HEK293 (cell line): ENCODE measurements around the gene SLC16A5.

ENCODE experiments used
- CTCF ChIA-PET: fragments of 350-600 bp; formaldehyde crosslinking; extraction: SDS; loops from one replicate; lab custom pipeline; 2021; ENCODE audit warnings: antibody characterized with exemption; lab: Yijun Ruan, JAX
- POLR2A ChIA-PET: fragments of 300-600 bp; formaldehyde crosslinking; extraction: SDS; loops from one replicate; lab custom pipeline; 2020; ENCODE audit warnings: antibody characterized with exemption, inconsistent platforms; lab: Yijun Ruan, JAX
- H3K27ac ChIP-seq: fragments of 200-500 bp; sonication (Bioruptor generic); 2 replicates; pipeline ENCODE4 v1.5.1; 2014; ENCODE audit warnings: low read depth, low read length, control low read depth, inconsistent platforms; ENCODE audit errors: extremely low read depth
- H3K36me3 ChIP-seq, 2 experiments: fragments of 200-500 bp in 1 of 2; sonication (Bioruptor generic) in 1 of 2; 1 replicate in 1 of 2; 2 replicates in 1 of 2; pipeline ENCODE4 v1.5.1; 2014 to 2017; ENCODE audit warnings: inconsistent platforms in 2 of 2, low read length in 2 of 2; ENCODE audit not compliant: control insufficient read depth in 2 of 2, insufficient read depth in 1 of 2
- H3K4me1 ChIP-seq: fragments of 200-500 bp; sonication (Bioruptor generic); 2 replicates; pipeline ENCODE4 v1.5.1; 2014; ENCODE audit warnings: mild to moderate bottlenecking, low read length, inconsistent platforms; ENCODE audit not compliant: control insufficient read depth, insufficient read depth
- H3K4me3 ChIP-seq: 2 replicates; pipeline ENCODE4 v1.5.1; 2011; ENCODE audit warnings: low read depth, mild to moderate bottlenecking, control low read depth, low read length, moderate library complexity
- H3K9me3 ChIP-seq: fragments of 200-500 bp; sonication (Bioruptor generic); 2 replicates; pipeline ENCODE4 v1.5.1; 2014; ENCODE audit warnings: low read depth, low read length, inconsistent platforms; ENCODE audit not compliant: control insufficient read depth, insufficient read depth
- BCL11B ChIP-seq: fragments of 450-650 bp; formaldehyde crosslinking; IDR thresholded peaks from 2 replicates; pipeline ENCODE4 v1.5.1; 2016; ENCODE audit warnings: low read depth, missing biosample characterization, missing genetic modification characterization
- GLIS1 ChIP-seq: fragments of 450-650 bp; formaldehyde crosslinking; IDR thresholded peaks from 2 replicates; pipeline ENCODE4 v1.5.1; 2016; ENCODE audit warnings: missing biosample characterization, missing genetic modification characterization
- GLIS2 ChIP-seq: fragments of 450-650 bp; formaldehyde crosslinking; IDR thresholded peaks from 2 replicates; pipeline ENCODE4 v1.5.1; 2016; ENCODE audit warnings: missing biosample characterization, missing genetic modification characterization
- KLF1 ChIP-seq: fragments of 450-650 bp; formaldehyde crosslinking; IDR thresholded peaks from 2 replicates; pipeline ENCODE4 v1.5.1; 2016; ENCODE audit warnings: missing biosample characterization, missing genetic modification characterization
- KLF17 ChIP-seq: fragments of 450-650 bp; formaldehyde crosslinking; IDR thresholded peaks from 2 replicates; pipeline ENCODE4 v1.5.1; 2016; ENCODE audit warnings: missing biosample characterization, missing genetic modification characterization
- SP2 ChIP-seq: fragments of 450-650 bp; formaldehyde crosslinking; IDR thresholded peaks from 2 replicates; pipeline ENCODE4 v1.5.1; 2016; ENCODE audit warnings: missing biosample characterization, missing genetic modification characterization
- WT1 ChIP-seq: fragments of 450-650 bp; formaldehyde crosslinking; IDR thresholded peaks from 2 replicates; pipeline ENCODE4 v1.5.1; 2016; ENCODE audit warnings: missing biosample characterization, missing genetic modification characterization
- ZBTB20 ChIP-seq: fragments of 450-650 bp; formaldehyde crosslinking; IDR thresholded peaks from 2 replicates; pipeline ENCODE4 v1.5.1; 2016; ENCODE audit warnings: missing biosample characterization, missing genetic modification characterization
- ZBTB26 ChIP-seq: fragments of 450-650 bp; formaldehyde crosslinking; optimal IDR thresholded peaks from 2 replicates; pipeline ENCODE3; 2016; ENCODE audit warnings: missing biosample characterization, mild to moderate bottlenecking, missing genetic modification characterization
- ZBTB44 ChIP-seq: fragments of 450-650 bp; IDR thresholded peaks from 2 replicates; pipeline ENCODE4 v1.5.1; 2018; ENCODE audit warnings: missing biosample characterization, mild to moderate bottlenecking, missing genetic modification characterization
- ZBTB48 ChIP-seq: fragments of 450-650 bp; formaldehyde crosslinking; IDR thresholded peaks from 2 replicates; pipeline ENCODE4 v1.5.1; 2016; ENCODE audit warnings: missing biosample characterization, missing genetic modification characterization
- ZBTB7A ChIP-seq: fragments of 450-650 bp; formaldehyde crosslinking; IDR thresholded peaks from 2 replicates; pipeline ENCODE4 v1.5.1; 2016; ENCODE audit warnings: low read depth, missing biosample characterization, missing genetic modification characterization
- ZEB2 ChIP-seq: fragments of 450-650 bp; formaldehyde crosslinking; IDR thresholded peaks from 2 replicates; pipeline ENCODE4 v1.5.1; 2016; ENCODE audit warnings: missing biosample characterization, missing genetic modification characterization
- ZIC2 ChIP-seq: fragments of 450-650 bp; formaldehyde crosslinking; IDR thresholded peaks from 2 replicates; pipeline ENCODE4 v1.5.1; 2016; ENCODE audit warnings: missing biosample characterization, missing genetic modification characterization
- ZNF16 ChIP-seq: fragments of 450-650 bp; formaldehyde crosslinking; IDR thresholded peaks from 2 replicates; pipeline ENCODE4 v1.5.1; 2016; ENCODE audit warnings: low read depth, missing biosample characterization, missing genetic modification characterization
- ZNF214 ChIP-seq: fragments of 450-650 bp; formaldehyde crosslinking; IDR thresholded peaks from 2 replicates; pipeline ENCODE4 v1.5.1; 2017; ENCODE audit warnings: missing biosample characterization, mild to moderate bottlenecking, missing genetic modification characterization, borderline replicate concordance
- ZNF561 ChIP-seq: fragments of 450-650 bp; IDR thresholded peaks from 2 replicates; pipeline ENCODE4 v1.5.1; 2018; ENCODE audit warnings: missing biosample characterization, missing genetic modification characterization, borderline replicate concordance
- ZNF600 ChIP-seq: fragments of 450-650 bp; formaldehyde crosslinking; IDR thresholded peaks from 2 replicates; pipeline ENCODE4 v1.5.1; 2016; ENCODE audit warnings: missing biosample characterization, missing genetic modification characterization
- ZNF76 ChIP-seq: fragments of 450-650 bp; formaldehyde crosslinking; IDR thresholded peaks from 2 replicates; pipeline ENCODE4; 2016; ENCODE audit warnings: low read depth, missing biosample characterization, missing genetic modification characterization, borderline replicate concordance
- ZNF837 ChIP-seq: fragments of 450-650 bp; formaldehyde crosslinking; IDR thresholded peaks from 2 replicates; pipeline ENCODE4 v1.5.1; 2016; ENCODE audit warnings: missing biosample characterization, missing genetic modification characterization
- TF ChIP-seq, protein P1 (sequence below): fragments of 450-650 bp; formaldehyde crosslinking; IDR thresholded peaks from 2 replicates; pipeline ENCODE4 v1.5.1; 2016; ENCODE audit warnings: missing biosample characterization, missing genetic modification characterization
- TF ChIP-seq, protein P2 (sequence below): fragments of 450-650 bp; formaldehyde crosslinking; IDR thresholded peaks from 2 replicates; pipeline ENCODE4 v1.5.1; 2016; ENCODE audit warnings: missing biosample characterization, missing genetic modification characterization

Gene SLC16A5

GRCh38 chr17:75152922-75153779 is 65.4 kb downstream of the SLC16A5 start (continued):
- TF ChIP-seq ZBTB44 (tag by site-specific recombination) (no peak), ZNF214 (tag by site-specific recombination) (no peak), ZNF76 (0 out of 2 replicates have a peak, but pooled peaks have one; percentile 16)
- TF ChIP-seq, all 188 proteins: peak for 15

DNA sequence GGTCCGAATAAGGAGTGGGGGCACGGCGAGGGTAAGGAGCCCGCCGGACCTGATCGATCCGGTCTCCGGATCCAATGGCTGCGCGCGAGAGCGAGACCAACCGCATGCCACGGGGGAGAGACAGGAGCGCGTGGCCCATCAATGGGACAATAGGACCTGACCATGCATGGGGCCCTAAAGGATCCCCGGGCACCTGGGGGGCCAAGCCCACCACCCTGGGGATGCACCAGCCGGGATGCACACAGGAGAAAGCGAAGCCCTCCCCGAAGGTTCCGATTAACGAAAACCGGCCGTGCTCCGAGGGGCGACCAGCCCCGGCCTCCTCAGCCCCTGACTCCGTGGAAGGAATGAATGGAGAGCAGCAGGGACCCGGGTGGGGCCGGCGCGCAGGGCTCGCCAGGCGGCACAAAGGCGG is 66.0 kb downstream of the SLC16A5 start:
- CTCF ChIA-PET: interaction anchor here (0.6 to 1.9 kb wide), 4 partner anchors 20 to 40 kb away, joined by 3 to 11 read pairs (median 4); no protein-coding TSS in a partner anchor
- TF ChIP-seq ZEB2: peak; percentile 36; the same call in 1 of the 2 replicates
- peak; percentile 44; the same call in 1 of the 2 replicates for TF ChIP-seq GLIS1 (tag by site-specific recombination)
- TF ChIP-seq, protein P1, sequence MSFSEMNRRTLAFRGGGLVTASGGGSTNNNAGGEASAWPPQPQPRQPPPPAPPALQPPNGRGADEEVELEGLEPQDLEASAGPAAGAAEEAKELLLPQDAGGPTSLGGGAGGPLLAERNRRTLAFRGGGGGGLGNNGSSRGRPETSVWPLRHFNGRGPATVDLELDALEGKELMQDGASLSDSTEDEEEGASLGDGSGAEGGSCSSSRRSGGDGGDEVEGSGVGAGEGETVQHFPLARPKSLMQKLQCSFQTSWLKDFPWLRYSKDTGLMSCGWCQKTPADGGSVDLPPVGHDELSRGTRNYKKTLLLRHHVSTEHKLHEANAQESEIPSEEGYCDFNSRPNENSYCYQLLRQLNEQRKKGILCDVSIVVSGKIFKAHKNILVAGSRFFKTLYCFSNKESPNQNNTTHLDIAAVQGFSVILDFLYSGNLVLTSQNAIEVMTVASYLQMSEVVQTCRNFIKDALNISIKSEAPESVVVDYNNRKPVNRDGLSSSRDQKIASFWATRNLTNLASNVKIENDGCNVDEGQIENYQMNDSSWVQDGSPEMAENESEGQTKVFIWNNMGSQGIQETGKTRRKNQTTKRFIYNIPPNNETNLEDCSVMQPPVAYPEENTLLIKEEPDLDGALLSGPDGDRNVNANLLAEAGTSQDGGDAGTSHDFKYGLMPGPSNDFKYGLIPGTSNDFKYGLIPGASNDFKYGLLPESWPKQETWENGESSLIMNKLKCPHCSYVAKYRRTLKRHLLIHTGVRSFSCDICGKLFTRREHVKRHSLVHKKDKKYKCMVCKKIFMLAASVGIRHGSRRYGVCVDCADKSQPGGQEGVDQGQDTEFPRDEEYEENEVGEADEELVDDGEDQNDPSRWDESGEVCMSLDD (tag by site-specific recombination): 0 out of 2 replicates have a peak, but pooled peaks have one; percentile 38
- TF ChIP-seq ZIC2 (tag by site-specific recombination): no peak
- TF ChIP-seq ZNF600 (tag by site-specific recombination): 0 out of 2 replicates have a peak, but pooled peaks have one; percentile 5
- peak; percentile 80 for TF ChIP-seq ZBTB20 (tag by site-specific recombination)
- TF ChIP-seq ZNF837 (tag by site-specific recombination): peak; percentile 41; the same call in 1 of the 2 replicates
- TF ChIP-seq GLIS2: peak; percentile 89
- TF ChIP-seq ZBTB48: peak; percentile 52
- TF ChIP-seq WT1: no peak
- peak; percentile 85 for TF ChIP-seq ZBTB7A (tag by site-specific recombination)
- TF ChIP-seq BCL11B (tag by site-specific recombination): peak; percentile 75; the same call in 1 of the 2 replicates
- no peak for TF ChIP-seq KLF1 (tag by site-specific recombination)
- no peak for TF ChIP-seq ZNF16 (tag by site-specific recombination)
- TF ChIP-seq KLF17 (tag by site-specific recombination): 0 out of 2 replicates have a peak, but pooled peaks have one; percentile 15
- TF ChIP-seq ZNF561 (tag by site-specific recombination): peak; percentile 20; the same call in 1 of the 2 replicates
- 0 out of 2 replicates have a peak, but pooled peaks have one; percentile 25 for TF ChIP-seq SP2
- peak; percentile 68 for TF ChIP-seq ZBTB26 (tag by site-specific recombination)
- TF ChIP-seq, protein P2, sequence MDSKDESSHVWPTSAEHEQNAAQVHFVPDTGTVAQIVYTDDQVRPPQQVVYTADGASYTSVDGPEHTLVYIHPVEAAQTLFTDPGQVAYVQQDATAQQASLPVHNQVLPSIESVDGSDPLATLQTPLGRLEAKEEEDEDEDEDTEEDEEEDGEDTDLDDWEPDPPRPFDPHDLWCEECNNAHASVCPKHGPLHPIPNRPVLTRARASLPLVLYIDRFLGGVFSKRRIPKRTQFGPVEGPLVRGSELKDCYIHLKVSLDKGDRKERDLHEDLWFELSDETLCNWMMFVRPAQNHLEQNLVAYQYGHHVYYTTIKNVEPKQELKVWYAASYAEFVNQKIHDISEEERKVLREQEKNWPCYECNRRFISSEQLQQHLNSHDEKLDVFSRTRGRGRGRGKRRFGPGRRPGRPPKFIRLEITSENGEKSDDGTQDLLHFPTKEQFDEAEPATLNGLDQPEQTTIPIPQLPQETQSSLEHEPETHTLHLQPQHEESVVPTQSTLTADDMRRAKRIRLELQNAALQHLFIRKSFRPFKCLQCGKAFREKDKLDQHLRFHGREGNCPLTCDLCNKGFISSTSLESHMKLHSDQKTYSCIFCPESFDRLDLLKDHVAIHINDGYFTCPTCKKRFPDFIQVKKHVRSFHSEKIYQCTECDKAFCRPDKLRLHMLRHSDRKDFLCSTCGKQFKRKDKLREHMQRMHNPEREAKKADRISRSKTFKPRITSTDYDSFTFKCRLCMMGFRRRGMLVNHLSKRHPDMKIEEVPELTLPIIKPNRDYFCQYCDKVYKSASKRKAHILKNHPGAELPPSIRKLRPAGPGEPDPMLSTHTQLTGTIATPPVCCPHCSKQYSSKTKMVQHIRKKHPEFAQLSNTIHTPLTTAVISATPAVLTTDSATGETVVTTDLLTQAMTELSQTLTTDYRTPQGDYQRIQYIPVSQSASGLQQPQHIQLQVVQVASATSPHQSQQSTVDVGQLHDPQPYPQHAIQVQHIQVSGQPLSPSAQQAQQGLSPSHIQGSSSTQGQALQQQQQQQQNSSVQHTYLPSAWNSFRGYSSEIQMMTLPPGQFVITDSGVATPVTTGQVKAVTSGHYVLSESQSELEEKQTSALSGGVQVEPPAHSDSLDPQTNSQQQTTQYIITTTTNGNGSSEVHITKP (tag by site-specific recombination): peak; percentile 92
- Histone ChIP-seq H3K27ac (peak overlapping the region; percentile 92), H3K36me3 (peaks cover 10 to 17% of the 10 kb centered on the region in 2 experiments; a peak in 2 of 3 replicates), H3K9me3 (no peaks in the 10 kb centered on the region), H3K4me1 (peaks cover 9% of the 10 kb centered on the region; the same call in 1 of the 2 replicates), H3K4me3 (peak overlapping the region; percentile 90)
- POLR2A ChIA-PET: interaction anchor here (0.5 to 2.1 kb wide), 21 partner anchors 9 to 281 kb away, joined by 3 to 39 read pairs (median 7); partner anchors contain the start of genes CDR2L, FDXR, MRPL58 and NT5C
